Measurements from ENCODE around the gene TMIGD2. TPM values are rescaled to one million over a fixed set of nuclear protein-coding genes. Genes with fewer than 3 reads are reported as not detected.
"Not testable (repeated sequence)": the region's sequence is repeated elsewhere in the genome, so short reads cannot be mapped to it uniquely, and the experiment has no call there.

The TMIGD2 gene
- polyA plus RNA-seq, 3 donors: 0.14 to 0.28 TPM; not detected in 1

- no peak for DNase-seq (ENCODE audit: low read depth in 3 of 3, low spot score in 2 of 3)
These were observed 3.2 kb downstream of the TMIGD2 start for GRCh38 chr19:4298810-4299550.

- DNase-seq (ENCODE audit: low read depth in 3 of 3, low spot score in 2 of 3): no peak
These were observed 4.0 kb downstream of the TMIGD2 start for GRCh38 chr19:4297901-4298809.

- no peak for DNase-seq (ENCODE audit: low read depth in 3 of 3, low spot score in 2 of 3)
These were observed 6.0 kb downstream of the TMIGD2 start for GRCh38 chr19:4295972-4296771.

- DNase-seq (ENCODE audit: low read depth in 3 of 3, low spot score in 2 of 3): no peak
These were observed 7.8 kb downstream of the TMIGD2 start for GRCh38 chr19:4294389-4294788.

GRCh38 chr19:4292515-4292914 lies 9.7 kb downstream of the TMIGD2 start:
- DNase-seq (ENCODE audit: low read depth in 3 of 3, low spot score in 2 of 3): no peak

- no peak for DNase-seq (ENCODE audit: low read depth in 3 of 3, low spot score in 2 of 3)
These were observed 10.9 kb downstream of the TMIGD2 start for GRCh38 chr19:4291184-4291732.

- no peak for DNase-seq (ENCODE audit: low read depth in 3 of 3, low spot score in 2 of 3)
These were observed 14.0 kb downstream of the TMIGD2 start for GRCh38 chr19:4288091-4288777.

GRCh38 chr19:4286141-4286540 lies 16.0 kb downstream of the TMIGD2 start:
- not testable (repeated sequence) for DNase-seq (ENCODE audit: low read depth in 3 of 3, low spot score in 2 of 3)

- DNase-seq (ENCODE audit: low read depth in 3 of 3, low spot score in 2 of 3): no peak
These were observed 17.2 kb downstream of the TMIGD2 start for GRCh38 chr19:4284974-4285373.

GRCh38 chr19:4284176-4284958 lies 17.8 kb downstream of the TMIGD2 start:
- no peak for DNase-seq (ENCODE audit: low read depth in 3 of 3, low spot score in 2 of 3)

GRCh38 chr19:4279530-4280422 lies 22.4 kb downstream of the TMIGD2 start:
- no peak for DNase-seq (ENCODE audit: low read depth in 3 of 3, low spot score in 2 of 3)

- no peak for DNase-seq (ENCODE audit: low read depth in 3 of 3, low spot score in 2 of 3)
These were observed 23.0 kb downstream of the TMIGD2 start for GRCh38 chr19:4279267-4279529.

GRCh38 chr19:4278419-4279266 lies 23.5 kb downstream of the TMIGD2 start, which contains the start of gene SHD:
TSS of gene SHD (plus strand) at chr19:4279266. CDS start at chr19:4280064, 798 bp downstream.
- DNase-seq (ENCODE audit: low read depth in 3 of 3, low spot score in 2 of 3): no peak

GRCh38 chr19:4278010-4278409 lies 24.2 kb downstream of the TMIGD2 start:
- no peak for DNase-seq (ENCODE audit: low read depth in 3 of 3, low spot score in 2 of 3)

GRCh38 chr19:4277191-4277696 lies 24.9 kb downstream of the TMIGD2 start:
- DNase-seq (ENCODE audit: low read depth in 3 of 3, low spot score in 2 of 3): no peak

GRCh38 chr19:4274321-4274686 lies 27.9 kb downstream of the TMIGD2 start:
- not testable (repeated sequence) for DNase-seq (ENCODE audit: low read depth in 3 of 3, low spot score in 2 of 3)

GRCh38 chr19:4272894-4273293 lies 29.3 kb downstream of the TMIGD2 start:
- no peak for DNase-seq (ENCODE audit: low read depth in 3 of 3, low spot score in 2 of 3)

All from right renal cortex interstitium (tissue), 3 donors.